NCI-H1092 (cell line): ENCODE measurements around the gene FAM193A.
"Not testable (repeated sequence)": the region's sequence is repeated elsewhere in the genome, so short reads cannot be mapped to it uniquely, and the experiment has no call there.

Experiments used
- DNase-seq: peaks from one replicate; lab custom pipeline; 2025; lab: John Stamatoyannopoulos, UW

FAM193A gene

GRCh38 chr4:2608291-2608690 lies 71.8 kb downstream of the FAM193A start:
- DNase-seq: no peak

DNA sequence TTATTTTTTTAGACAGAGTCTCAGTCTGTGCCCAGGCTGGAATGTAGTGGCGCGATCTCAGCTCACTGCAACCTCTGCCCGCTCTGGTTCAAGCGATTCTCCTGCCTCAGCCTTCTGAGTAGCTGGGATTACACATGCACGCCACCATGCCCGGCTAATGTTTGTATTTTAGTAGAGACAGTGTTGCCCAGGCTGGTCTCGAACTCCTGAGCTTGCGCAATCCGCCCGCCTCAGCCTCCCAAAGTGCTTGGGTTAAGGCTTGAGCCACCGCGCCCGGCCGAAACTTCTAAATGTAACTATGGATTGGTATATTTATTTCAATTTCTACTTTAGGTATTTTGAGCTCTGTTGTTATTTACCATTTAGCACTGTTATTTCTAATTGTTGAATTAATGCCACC lies 79.4 kb downstream of the FAM193A start:
- no peak for DNase-seq

DNA sequence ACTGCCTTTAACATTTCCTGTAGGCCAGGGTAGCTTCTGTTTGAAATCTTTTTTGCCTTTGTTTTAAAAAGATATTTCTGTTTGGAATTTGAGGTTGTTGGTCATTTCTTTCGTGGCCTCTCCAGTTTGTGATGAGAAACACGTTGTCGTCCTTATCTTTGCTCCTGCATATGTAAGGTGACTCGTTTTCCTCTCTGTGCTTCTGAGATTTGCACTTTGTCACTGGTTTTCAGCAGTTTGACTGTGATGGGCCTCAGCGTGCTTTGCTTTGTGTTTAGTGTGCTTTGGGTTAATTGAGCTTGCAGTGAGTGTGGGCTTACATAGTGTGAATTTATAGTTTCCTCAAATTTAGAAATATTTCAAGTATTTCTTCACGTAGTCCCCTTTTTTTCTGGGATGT lies 81.5 kb downstream of the FAM193A start:
- DNase-seq: no peak

DNA sequence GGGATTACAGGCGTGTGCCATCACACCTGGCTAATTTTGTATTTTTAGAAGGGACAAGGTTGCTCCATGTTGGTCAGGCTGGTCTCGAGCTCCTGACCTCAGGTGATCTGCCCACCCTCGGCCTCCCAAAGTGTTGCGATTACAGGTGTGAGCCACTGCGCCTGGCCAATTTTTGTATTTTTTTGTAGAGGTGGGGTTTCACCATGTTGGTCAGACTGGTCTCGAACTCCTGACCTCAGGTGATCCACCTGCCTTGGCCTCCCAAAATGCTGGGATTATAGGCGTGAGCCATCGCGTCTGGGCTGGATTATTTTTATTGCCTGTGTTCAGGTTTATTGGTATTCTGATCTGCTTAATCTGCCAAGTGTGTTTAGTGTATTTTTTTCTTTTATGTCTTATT lies 82.3 kb downstream of the FAM193A start:
- DNase-seq: not testable (repeated sequence)

DNA sequence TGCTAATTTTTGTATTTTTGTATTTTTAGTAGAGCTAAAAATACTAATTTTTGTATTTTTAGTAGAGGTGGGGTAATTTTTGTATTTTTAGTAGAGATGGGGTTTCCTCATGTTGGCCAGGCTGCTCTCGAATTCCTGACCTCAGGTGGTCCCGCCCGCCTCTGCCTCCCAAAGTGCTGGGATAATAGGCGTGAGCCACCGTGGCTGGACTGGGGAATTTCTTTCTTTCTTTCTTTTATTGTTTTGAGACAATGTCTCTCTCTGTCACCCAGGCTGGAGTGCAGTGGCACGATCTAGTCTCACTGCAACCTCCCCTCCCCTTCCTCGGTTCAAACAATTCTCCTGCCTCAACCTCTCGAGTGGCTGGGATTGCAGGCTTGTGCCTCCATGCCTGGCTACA lies 83.0 kb downstream of the FAM193A start:
- no peak for DNase-seq

DNA sequence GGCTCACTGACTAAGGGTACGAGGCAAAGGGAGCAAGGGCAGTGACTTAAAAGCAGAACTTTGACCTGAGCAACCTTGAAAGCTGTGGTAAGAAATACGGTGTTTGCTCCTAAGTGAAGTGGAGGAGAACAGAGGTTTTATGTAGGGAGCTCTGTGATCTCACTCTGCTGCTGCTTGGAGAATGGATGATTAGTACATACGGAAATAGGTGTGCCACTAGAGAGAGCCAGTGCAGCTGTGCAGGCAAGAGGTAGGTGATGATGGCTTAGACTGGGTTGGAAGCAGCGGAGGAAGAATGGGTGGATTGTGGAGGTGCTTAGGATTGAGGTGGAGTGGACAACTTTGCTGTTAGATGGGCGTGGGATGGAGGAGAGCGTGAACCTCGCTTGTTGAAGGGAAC lies 85.0 kb downstream of the FAM193A start:
- no peak for DNase-seq

- no peak for DNase-seq
These were observed 87.0 kb downstream of the FAM193A start for GRCh38 chr4:2623442-2623841.

GRCh38 chr4:2624782-2625530 lies 88.5 kb downstream of the FAM193A start:
- no peak for DNase-seq

DNA sequence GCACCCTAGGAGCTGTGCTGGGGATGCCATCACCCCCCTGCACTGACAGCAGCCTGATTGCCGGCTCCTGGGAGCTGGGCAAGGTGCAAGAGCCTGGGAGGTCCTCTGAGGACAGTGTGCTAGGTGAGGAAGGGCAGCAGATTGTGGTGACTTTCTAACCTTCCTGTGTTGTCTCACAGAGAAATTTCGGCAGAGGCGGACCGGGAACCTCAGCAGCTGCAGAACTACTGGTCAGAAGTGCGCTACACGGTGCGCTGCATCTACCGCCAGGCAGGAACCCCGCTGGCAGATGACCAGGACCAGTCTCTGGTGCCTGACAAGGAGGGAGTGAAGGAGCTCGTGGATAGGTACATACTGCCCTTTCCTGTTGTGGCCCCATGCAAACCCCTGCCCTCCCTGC lies 89.8 kb downstream of the FAM193A start:
- no peak for DNase-seq

DNA sequence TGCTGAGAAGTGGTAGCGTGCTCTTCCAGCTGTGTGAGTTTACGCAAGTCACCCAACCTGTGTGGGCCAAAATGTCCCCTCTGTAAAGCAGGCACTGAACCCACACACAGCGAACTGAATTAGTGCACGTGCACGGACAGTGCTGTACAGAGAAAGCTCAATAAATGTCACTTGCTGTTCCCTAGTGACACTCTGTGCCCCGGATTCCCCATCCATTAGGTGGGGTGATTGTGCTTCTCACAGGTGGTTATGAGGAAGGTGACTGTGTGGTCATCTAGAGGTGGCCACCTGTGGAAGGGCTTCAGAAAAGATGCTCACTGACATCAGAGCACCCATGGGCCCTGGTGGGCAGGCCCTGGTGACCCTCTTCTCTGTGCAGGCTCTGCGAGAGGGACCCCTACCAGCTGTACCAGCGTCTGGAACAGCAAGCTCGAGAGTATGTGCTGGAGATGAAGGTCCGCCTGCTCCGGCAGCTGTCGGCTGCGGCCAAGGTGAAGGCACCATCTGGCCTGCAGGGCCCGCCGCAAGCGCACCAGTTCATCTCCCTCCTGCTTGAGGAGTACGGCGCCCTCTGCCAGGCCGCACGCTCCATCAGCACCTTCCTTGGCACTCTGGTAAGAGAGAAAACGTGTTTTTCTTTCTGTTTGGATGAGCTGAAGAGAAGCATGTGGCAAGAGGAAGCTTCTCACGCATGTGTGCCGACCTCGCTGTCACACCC lies 94.3 kb downstream of the FAM193A start:
- no peak for DNase-seq

GRCh38 chr4:2634014-2634413 lies 97.6 kb downstream of the FAM193A start:
- no peak for DNase-seq

- DNase-seq: no peak
These were observed 99.9 kb downstream of the FAM193A start for GRCh38 chr4:2636331-2636730.

- DNase-seq: not testable (repeated sequence)
These were observed 100.5 kb downstream of the FAM193A start for GRCh38 chr4:2636994-2637393.

- no peak for DNase-seq
These were observed 101.6 kb downstream of the FAM193A start for GRCh38 chr4:2637956-2638552.

GRCh38 chr4:2638730-2639129 lies 102.3 kb downstream of the FAM193A start:
- DNase-seq: no peak

DNA sequence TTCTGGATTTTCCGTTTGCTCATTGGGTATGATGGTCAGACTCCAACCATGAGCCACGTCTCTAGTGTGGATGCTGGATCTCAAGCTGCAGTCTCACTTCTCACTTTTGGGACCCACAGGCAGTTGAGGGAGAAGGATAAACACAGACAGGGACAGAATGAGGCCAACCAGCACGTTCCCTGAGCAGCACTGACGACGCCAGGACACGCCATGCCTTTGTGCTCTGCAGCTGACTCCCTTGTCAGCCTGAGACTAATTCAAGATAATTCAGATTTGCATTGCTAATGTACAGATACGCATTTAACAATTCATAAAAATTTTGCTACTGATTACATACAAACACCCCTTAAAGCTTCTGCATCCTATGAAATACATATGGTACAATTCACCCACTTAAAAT lies 106.5 kb downstream of the FAM193A start:
- no peak for DNase-seq

DNA sequence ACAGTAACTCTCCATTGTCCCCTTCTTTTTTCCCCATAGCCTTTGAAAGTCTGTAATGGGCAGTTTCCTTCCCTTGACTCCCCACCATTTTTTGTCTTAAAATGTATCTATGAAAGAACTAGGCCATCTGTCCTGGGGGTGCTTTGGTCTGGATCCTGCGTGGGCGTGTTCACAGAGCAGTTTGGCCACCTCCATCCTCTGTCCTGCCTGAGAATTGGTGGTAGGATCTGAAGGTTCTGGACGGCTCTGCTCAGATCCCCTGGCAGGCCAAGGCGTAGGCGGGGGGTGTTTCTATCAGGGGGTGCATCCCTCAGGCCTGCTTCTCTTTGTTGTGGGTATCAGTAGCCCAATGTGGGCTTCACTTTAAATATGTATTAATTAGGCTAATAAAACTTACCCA lies 107.1 kb downstream of the FAM193A start:
- no peak for DNase-seq

GRCh38 chr4:2646396-2647149 lies 110.1 kb downstream of the FAM193A start:
- DNase-seq: no peak

DNA sequence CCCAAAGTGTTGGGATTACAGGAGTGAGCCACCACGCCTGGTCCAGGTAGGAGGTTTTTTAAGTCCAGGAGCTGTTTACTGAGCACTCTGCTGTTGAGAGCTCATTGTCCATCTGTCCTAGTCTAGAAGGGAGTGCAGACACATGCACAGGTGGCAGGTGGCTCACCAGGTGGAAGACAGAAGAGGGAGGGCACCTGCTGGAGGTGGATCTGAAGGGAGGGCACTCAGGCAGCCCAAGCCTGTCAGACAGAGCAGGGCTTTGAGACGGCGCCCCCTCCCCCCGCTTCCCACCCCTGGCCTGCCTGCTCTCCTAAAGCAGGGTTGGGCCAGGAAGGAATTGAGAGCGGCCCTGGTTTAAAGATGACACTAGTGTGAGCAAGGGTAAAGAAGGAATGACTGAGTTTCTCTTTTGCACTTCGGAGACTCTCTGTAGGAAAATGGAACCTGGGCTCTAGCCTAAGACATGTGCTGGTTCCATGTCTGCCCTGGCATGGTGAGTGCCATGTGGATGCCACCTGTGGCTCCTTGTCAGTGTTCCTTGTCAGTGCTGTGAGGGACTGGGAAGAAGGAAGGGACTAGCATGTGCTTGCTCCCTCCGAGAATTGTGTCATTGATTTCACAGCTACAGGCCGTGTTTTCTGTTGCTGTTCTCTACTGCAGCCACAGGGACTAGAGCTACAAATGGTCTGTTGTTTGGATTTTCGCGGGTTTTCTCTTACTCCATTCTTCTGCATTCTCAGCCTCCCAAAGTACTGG lies 111.1 kb downstream of the FAM193A start:
- DNase-seq: no peak

- DNase-seq: no peak
These were observed 111.8 kb downstream of the FAM193A start for GRCh38 chr4:2648159-2648814.

DNA sequence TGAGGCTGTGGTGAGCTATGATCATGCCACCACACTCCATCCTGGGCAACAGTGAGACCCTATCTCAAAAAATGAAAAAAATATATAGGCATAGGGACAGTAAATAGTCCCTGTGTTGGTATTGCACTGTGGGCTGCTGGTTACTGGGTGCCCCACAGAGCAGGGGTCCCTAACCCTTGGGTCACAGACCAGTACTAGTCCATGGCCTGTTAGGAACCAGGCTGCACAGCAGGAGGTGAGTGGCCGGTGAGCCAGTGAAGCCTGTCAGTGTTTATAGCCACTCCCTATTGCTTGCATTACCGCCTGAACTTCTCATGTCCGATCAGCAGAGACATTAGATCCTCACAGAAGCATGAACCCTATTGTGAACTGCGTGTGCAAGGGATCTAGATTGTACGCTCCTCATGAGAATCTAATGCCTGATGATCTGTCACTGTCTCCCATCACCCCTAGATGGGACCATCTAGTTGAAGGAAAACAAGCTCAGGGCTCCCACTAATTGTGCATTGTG lies 113.2 kb downstream of the FAM193A start:
- no peak for DNase-seq
